Measurements from ENCODE around the gene DGLUCY. TPM values are rescaled to one million over a fixed set of nuclear protein-coding genes. Genes with fewer than 3 reads are reported as not detected.
"Not testable (repeated sequence)": the region's sequence is repeated elsewhere in the genome, so short reads cannot be mapped to it uniquely, and the experiment has no call there.

DGLUCY gene
- total RNA-seq, 1 donor from 2014 or later: 15.6 TPM

- Mint-ChIP-seq H3K4me3 (no peak overlapping the region), H3K4me1 (peaks cover 6% of the 10 kb centered on the region), H3K27me3 (ENCODE audit: low read depth) (no peaks in the 10 kb centered on the region), H3K36me3 (ENCODE audit: low read depth) (peaks cover 7% of the 10 kb centered on the region), H3K27ac (ENCODE audit: unreplicated experiment) (no peak overlapping the region), H3K9me3 (no peaks in the 10 kb centered on the region)
- DNase-seq (ENCODE audit: low read depth, low spot score): no peak
- TF ChIP-seq CTCF (conservative IDR thresholded peaks at IDR 0.05): no peak
Observed at GRCh38 chr14:91193069-91193468, 79.2 kb downstream of the DGLUCY start.

GRCh38 chr14:91195881-91196280 is 82.0 kb downstream of the DGLUCY start:
- H3K36me3 Mint-ChIP-seq (ENCODE audit: low read depth): peaks cover 14% of the 10 kb centered on the region
- TF ChIP-seq CTCF (conservative IDR thresholded peaks at IDR 0.05): no peak
- peaks cover 2% of the 10 kb centered on the region for H3K27me3 Mint-ChIP-seq (ENCODE audit: low read depth)
- H3K9me3 Mint-ChIP-seq: peaks cover 8% of the 10 kb centered on the region
- DNase-seq (ENCODE audit: low read depth, low spot score): no peak
- peaks cover 28% of the 10 kb centered on the region for H3K4me1 Mint-ChIP-seq
- no peak overlapping the region for H3K4me3 Mint-ChIP-seq
- H3K27ac Mint-ChIP-seq (ENCODE audit: unreplicated experiment): no peak overlapping the region

- Mint-ChIP-seq H3K4me1 (peaks cover 29% of the 10 kb centered on the region), H3K4me3 (no peak overlapping the region), H3K27me3 (ENCODE audit: low read depth) (peaks cover 2% of the 10 kb centered on the region), H3K27ac (ENCODE audit: unreplicated experiment) (peak overlapping the region; percentile 76), H3K9me3 (peaks cover 10% of the 10 kb centered on the region), H3K36me3 (ENCODE audit: low read depth) (peaks cover 16% of the 10 kb centered on the region)
- no peak for TF ChIP-seq CTCF (conservative IDR thresholded peaks at IDR 0.05)
- no peak for DNase-seq (ENCODE audit: low read depth, low spot score)
Observed at GRCh38 chr14:91197631-91198030, 83.8 kb downstream of the DGLUCY start.

GRCh38 chr14:91200802-91201201 is 86.9 kb downstream of the DGLUCY start:
- H3K9me3 Mint-ChIP-seq; H3K27ac Mint-ChIP-seq (ENCODE audit: unreplicated experiment); H3K27me3 Mint-ChIP-seq (ENCODE audit: low read depth); DNase-seq (ENCODE audit: low read depth, low spot score); H3K4me3 Mint-ChIP-seq: not testable (repeated sequence)
- H3K36me3 Mint-ChIP-seq (ENCODE audit: low read depth): peaks cover 16% of the 10 kb centered on the region
- peaks cover 38% of the 10 kb centered on the region for H3K4me1 Mint-ChIP-seq

- Mint-ChIP-seq H3K4me1 (peaks cover 44% of the 10 kb centered on the region), H3K4me3 (no peak overlapping the region), H3K36me3 (ENCODE audit: low read depth) (peaks cover 16% of the 10 kb centered on the region), H3K9me3 (peaks cover 10% of the 10 kb centered on the region), H3K27ac (ENCODE audit: unreplicated experiment) (peak overlapping the region; percentile 91), H3K27me3 (ENCODE audit: low read depth) (peaks cover 2% of the 10 kb centered on the region)
- no peak for DNase-seq (ENCODE audit: low read depth, low spot score)
- TF ChIP-seq CTCF (conservative IDR thresholded peaks at IDR 0.05): no peak
Observed at GRCh38 chr14:91202234-91202974, 88.5 kb downstream of the DGLUCY start.

GRCh38 chr14:91204657-91205056 is 90.8 kb downstream of the DGLUCY start:
- H3K4me3 Mint-ChIP-seq: no peak overlapping the region
- H3K27ac Mint-ChIP-seq (ENCODE audit: unreplicated experiment): no peak overlapping the region
- H3K36me3 Mint-ChIP-seq (ENCODE audit: low read depth): peaks cover 13% of the 10 kb centered on the region
- peaks cover 2% of the 10 kb centered on the region for H3K27me3 Mint-ChIP-seq (ENCODE audit: low read depth)
- peaks cover 26% of the 10 kb centered on the region for H3K4me1 Mint-ChIP-seq
- no peak for DNase-seq (ENCODE audit: low read depth, low spot score)
- TF ChIP-seq CTCF (conservative IDR thresholded peaks at IDR 0.05): no peak
- peaks cover 6% of the 10 kb centered on the region for H3K9me3 Mint-ChIP-seq
